ENCODE results near the gene TBC1D5.

TBC1D5 gene

DNA sequence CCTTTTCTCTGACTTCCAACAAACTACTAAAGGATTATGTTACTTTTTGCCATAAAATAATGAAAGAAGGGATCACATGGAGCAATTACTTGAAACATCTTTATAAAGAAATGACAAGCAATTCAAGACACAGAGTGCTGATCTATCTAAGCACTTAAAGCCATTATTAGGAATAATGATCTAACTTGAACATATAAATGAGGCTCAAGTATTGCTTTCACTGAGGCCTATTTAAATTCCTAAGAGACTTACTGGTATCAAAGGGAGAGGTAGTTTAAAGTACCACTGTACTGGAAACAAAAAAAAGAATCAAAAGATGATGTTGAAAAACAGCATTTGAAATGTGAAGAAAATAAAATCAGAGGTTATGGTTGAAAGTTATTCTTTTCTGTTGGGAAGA, 482.2 kb downstream of the TBC1D5 start:
- no peak for DNase-seq

GRCh38 chr3:17259685-17260084, 482.7 kb downstream of the TBC1D5 start:
- no peak for DNase-seq

DNA sequence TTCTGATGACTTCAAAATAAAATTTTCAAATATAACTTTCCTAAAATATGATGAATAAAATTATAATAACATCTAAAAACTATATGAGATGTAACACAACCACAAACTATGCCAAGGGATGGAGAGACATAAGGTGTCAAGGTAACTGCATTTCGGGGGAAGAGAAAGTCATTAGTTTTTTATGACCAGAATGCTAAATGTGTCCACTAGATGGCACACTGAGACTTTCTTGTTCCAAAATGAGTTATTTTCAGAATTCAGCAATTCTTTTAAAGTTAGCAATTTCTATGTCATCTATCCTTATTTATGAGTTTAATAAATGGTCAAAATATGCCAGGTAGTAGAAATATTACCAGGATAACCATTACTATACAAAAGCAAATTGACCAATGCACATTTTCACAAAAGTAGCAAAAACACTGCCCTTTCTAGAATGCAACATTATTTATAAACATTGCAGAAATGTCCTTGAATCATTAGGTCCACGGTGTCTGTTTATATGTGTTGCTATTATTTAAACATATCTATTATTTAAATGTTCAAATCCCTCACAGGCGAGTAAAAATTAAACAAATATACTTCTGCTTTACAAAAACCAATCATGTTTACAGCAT, 483.5 kb downstream of the TBC1D5 start:
- DNase-seq = no peak

- no peak for DNase-seq
These were observed 485.2 kb downstream of the TBC1D5 start for GRCh38 chr3:17257269-17257668.

GRCh38 chr3:17243621-17244020, 498.8 kb downstream of the TBC1D5 start:
- no peak for DNase-seq

GRCh38 chr3:17239417-17239816, 503.0 kb downstream of the TBC1D5 start:
- DNase-seq = no peak

GRCh38 chr3:17238023-17238422, 504.4 kb downstream of the TBC1D5 start:
- no peak for DNase-seq

DNA sequence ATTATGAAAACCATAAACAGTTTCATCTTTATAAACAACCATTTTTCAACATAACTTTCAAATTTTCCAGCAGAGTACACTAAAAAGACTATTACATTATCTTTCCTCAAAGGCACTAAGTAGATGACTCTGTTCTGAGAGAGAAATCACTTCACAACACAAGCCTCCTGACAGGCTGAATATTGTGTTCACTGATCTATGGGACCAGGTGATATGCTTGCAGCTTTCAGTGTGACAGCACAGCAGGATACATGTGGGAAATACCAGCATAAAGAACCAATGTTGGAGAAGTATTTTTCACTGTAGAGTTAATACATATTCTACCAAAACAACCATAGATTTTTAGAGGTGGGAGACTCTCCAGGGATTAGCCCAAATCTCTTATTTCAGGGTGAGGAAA, 507.1 kb downstream of the TBC1D5 start:
- DNase-seq = no peak

GRCh38 chr3:17234382-17234781, 508.0 kb downstream of the TBC1D5 start:
- no peak for DNase-seq

GRCh38 chr3:17233398-17233800, 509.0 kb downstream of the TBC1D5 start:
- DNase-seq = no peak

DNA sequence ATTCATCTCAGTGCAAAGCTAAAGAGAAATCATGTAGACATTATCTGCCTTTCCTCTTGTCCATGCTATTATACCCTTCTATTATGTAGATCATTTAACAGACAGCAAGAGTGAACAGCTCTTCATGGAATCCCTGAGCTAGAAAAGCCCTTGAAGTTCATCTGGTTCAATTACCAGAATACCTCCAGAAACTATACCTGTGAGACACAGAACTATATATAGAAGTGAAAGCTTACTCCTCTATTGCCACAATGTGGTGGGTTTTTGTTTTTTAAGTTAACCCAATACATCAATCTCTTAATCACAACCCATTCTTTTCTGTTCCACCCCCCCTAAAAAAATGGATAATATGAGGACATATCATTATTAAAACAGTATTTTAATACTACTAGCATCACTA, 510.0 kb downstream of the TBC1D5 start:
- DNase-seq = no peak

GRCh38 chr3:17231537-17232261, 510.7 kb downstream of the TBC1D5 start:
- DNase-seq = no peak

DNA sequence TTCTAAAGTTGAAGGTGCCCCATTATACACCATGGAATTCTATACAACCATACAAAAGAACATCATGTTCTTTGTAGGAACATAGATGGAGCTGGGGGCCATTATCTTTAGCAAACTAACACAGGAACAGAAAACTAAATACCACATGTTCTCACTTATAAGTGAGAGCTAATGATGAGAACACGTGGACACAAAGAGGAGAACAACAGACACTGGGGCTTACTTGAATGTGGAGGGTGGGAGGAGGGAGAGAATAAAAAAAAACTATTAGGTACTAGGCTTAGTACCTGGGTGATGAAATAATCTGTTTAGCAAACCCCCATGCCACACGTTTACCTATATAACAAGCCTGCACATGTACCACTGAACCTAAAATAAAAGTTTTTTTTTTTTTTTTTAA, 515.0 kb downstream of the TBC1D5 start:
- DNase-seq = no peak

GRCh38 chr3:17221529-17221928, 520.9 kb downstream of the TBC1D5 start:
- no peak for DNase-seq

DNA sequence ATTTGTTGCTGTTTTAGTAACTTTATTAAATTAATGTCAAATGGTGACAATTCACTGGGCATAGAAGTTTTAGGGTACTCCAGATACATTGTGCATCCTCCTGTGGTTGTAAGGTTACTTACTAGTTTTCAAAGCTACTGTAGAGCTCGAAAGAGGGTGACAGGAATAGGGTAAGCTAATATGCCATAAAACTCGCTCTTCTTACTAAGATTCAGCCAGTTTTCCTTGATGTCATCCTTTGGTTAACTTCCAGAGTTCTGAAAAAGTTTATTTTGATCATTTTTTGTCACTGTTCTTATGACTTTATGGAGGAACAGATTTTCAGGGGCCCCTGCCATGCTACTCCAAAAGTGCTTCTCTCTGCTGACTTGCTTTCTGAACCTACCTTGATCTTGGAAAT, 522.8 kb downstream of the TBC1D5 start:
- DNase-seq = no peak

DNA sequence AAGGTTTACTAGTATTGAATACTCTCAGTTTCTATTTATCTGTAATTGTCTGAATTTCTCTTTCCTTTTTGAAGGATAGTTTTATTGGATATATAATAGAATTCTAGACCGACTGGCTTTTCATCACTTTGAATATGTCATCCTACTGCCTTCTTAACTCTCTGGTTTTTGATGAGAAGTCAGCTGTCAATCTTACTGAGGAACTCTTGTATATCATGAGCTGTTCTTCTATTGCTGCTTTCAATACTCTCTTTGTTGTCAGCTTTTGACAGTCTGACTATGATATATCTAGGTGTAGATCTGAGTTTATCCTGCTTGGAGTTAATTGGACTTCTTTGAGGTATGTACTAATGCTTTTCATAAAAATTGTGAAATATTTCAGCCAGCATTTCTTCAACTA, 523.8 kb downstream of the TBC1D5 start:
- DNase-seq = no peak

DNA sequence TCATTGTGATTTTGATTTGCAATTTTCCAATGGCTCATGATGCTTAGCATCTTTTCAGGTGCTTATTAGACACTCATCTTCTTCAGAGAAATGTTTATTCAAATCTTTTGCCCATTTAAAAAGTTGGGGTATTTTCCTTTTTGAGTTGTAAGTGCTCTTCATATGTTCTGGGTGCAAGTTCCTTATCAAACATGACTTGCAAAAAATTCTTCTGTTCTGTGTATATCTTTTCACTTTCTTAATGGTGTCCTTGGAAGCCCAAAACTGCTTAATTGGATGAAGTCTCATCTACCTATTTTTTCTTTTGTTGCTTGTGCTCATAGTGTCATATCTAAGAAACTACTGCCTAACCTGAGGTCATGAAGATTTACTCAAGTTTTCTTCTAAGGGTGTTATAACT, 524.8 kb downstream of the TBC1D5 start:
- no peak for DNase-seq

DNA sequence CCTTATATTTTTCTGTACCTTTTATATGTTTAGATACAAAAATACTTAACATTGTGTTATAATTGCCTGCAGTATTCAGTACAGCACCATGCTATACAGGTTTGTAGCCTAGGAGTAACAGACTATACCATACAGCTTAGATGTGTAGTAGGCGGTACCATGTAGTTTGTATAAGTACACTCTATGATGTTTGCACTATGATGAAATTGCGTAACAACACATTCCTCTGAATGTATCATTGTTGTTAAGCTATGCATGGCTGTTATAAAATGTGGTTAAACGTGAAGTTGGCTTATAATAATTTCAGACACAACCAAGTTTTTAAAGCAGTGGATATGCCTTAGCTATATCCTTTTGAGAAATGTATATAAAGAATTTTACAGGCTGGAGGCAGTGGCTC, 529.3 kb downstream of the TBC1D5 start:
- no peak for DNase-seq

DNA sequence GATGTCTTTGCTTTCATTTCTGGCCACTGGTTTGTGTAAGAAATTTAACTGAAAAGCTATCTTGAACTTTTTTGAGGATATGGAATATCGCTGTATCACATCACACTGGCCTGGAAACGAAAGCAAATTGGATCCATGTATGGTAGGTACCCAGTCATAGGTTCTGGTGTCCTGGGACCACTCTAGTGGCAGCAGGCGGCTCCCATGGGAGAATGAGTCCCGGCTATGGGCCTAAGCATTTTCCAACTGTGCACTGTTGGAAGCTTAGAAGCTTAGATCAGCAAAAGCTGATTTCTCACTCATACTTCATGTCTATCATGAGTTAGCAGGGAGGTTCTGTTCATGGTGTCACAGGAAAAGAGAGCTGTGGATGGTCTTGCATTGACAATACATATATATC, 534.5 kb downstream of the TBC1D5 start:
- DNase-seq = no peak

DNA sequence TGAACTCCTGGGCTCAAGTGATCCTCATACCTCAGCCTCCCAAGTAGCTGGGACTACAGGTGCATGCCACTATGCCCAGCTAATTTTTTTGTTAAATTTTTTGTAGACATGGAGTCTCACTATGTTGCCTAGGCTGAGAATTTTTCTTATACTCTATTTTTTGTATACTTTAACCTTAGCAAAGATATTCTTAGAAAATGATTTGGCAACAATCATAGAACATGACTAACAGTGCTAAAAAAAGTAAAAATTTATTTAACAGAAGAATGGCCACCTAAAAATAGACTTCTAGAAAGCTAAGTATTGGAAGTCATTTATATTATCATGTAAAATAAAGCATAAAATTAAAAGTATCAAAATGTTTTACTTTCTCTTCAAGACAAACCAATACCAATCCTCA, 535.4 kb downstream of the TBC1D5 start:
- DNase-seq = no peak

- no peak for DNase-seq
These were observed 538.3 kb downstream of the TBC1D5 start for GRCh38 chr3:17204049-17204650.

DNA sequence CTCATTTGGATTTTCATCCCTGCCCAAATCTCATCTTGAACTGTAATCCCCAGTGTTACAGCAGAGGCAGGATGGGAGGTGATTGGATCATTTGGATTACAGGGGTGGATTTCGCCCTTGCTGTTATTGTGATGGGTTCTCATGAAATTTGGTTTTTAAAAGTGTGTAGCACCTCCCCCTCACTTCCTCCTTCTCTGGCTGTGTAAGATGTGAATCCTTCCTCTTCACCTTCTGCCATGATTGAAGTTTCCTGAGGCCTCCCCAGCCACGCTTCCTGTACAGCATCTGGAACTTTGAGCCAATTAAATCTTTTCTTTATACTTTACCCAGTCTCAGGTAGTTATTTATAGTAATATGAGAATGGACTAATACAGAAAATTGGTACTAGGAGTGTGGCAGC, 540.9 kb downstream of the TBC1D5 start:
- no peak for DNase-seq

- DNase-seq = no peak
These were observed 546.4 kb downstream of the TBC1D5 start for GRCh38 chr3:17195856-17196604.

DNA sequence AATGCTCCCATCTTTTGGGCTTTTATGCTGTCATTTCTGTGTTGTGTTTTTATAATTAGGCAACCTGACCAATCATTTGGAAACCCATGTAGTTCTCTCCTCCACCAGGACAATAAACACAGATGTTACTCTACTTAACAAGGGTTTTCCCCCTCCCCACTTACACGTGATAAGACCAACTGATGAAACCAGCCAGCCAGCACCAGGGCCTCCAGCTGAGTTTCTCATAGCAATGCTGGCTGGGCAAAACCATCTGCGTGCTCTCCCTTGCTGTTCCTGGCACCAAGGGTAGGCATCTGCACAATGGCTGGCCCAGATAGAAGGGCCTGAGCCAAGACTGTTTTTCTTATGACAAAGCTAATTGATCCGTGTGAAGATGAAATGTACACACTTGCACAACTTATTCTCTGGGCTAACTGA, 547.2 kb downstream of the TBC1D5 start:
- no peak for DNase-seq
